HCT116 (cell line): ENCODE measurements around the gene AGBL1.

Experiments used
- ATF3 ChIP-seq: IDR thresholded peaks from 2 replicates; pipeline ENCODE4 v1.6.1; 2012
- CBX3 ChIP-seq: IDR thresholded peaks from 2 replicates; pipeline ENCODE4 v1.6.1; 2012; ENCODE audit warnings: low read depth
- CEBPB ChIP-seq: IDR thresholded peaks from 2 replicates; pipeline ENCODE4 v1.6.1; 2012; ENCODE audit warnings: low read depth
- EGR1 ChIP-seq: IDR thresholded peaks from 2 replicates; pipeline ENCODE4 v1.6.1; 2012; ENCODE audit warnings: low read depth
- ELF1 ChIP-seq: IDR thresholded peaks from 2 replicates; pipeline ENCODE4 v1.6.1; 2012; ENCODE audit warnings: low read depth, borderline replicate concordance
- JUND ChIP-seq: IDR thresholded peaks from 2 replicates; pipeline ENCODE4 v1.6.1; 2012
- POLR2A ChIP-seq: IDR thresholded peaks from 2 replicates; pipeline ENCODE4 v1.7.0; 2011; ENCODE audit warnings: borderline replicate concordance; ENCODE audit not compliant: insufficient read depth, insufficient read length; ENCODE audit errors: extremely low read depth
- POLR2AphosphoS5 ChIP-seq: IDR thresholded peaks from 2 replicates; pipeline ENCODE4 v1.6.1; 2011; ENCODE audit warnings: mild to moderate bottlenecking, low read depth, low read length, moderate library complexity
- RAD21 ChIP-seq: IDR thresholded peaks from 2 replicates; pipeline ENCODE4 v1.6.1; 2012; ENCODE audit warnings: low read depth, mild to moderate bottlenecking
- YY1 ChIP-seq: IDR thresholded peaks from 2 replicates; pipeline ENCODE4 v1.6.1; 2011; ENCODE audit warnings: low read length, low read depth, moderate library complexity, mild to moderate bottlenecking; ENCODE audit not compliant: insufficient replicate concordance; ENCODE audit errors: extremely low read depth
- TF ChIP-seq, protein P1 (sequence below), 3 experiments: fragments of 200-600 bp in 1 of 3; sonication (generic) in 1 of 3; IDR thresholded peaks in 2 of 3; conservative IDR thresholded peaks in 1 of 3; 2 replicates each; pipeline ENCODE4 v1.5.1; 2012 to 2017; ENCODE audit warnings: low read depth in 2 of 3, low read length in 2 of 3, antibody characterized with exemption in 1 of 3, borderline replicate concordance in 1 of 3, control low read depth in 1 of 3, mild to moderate bottlenecking in 1 of 3, mixed read lengths in 1 of 3, mixed run types in 1 of 3, moderate library complexity in 1 of 3; ENCODE audit not compliant: insufficient read depth in 1 of 3
- TF ChIP-seq, protein P2 (sequence below): IDR thresholded peaks from 2 replicates; pipeline ENCODE4 v1.6.1; 2012; ENCODE audit warnings: low read depth
- TF ChIP-seq, protein P3 (sequence below): IDR thresholded peaks from 2 replicates; pipeline ENCODE4 v1.6.1; 2012

- TF ChIP-seq YY1 (no peak), POLR2AphosphoS5 (no peak), ATF3 (no peak), POLR2A (no peak), CEBPB (no peak), CBX3 (no peak), EGR1 (no peak), RAD21 (no peak), ELF1 (no peak), JUND (no peak)
- TF ChIP-seq, protein P1, sequence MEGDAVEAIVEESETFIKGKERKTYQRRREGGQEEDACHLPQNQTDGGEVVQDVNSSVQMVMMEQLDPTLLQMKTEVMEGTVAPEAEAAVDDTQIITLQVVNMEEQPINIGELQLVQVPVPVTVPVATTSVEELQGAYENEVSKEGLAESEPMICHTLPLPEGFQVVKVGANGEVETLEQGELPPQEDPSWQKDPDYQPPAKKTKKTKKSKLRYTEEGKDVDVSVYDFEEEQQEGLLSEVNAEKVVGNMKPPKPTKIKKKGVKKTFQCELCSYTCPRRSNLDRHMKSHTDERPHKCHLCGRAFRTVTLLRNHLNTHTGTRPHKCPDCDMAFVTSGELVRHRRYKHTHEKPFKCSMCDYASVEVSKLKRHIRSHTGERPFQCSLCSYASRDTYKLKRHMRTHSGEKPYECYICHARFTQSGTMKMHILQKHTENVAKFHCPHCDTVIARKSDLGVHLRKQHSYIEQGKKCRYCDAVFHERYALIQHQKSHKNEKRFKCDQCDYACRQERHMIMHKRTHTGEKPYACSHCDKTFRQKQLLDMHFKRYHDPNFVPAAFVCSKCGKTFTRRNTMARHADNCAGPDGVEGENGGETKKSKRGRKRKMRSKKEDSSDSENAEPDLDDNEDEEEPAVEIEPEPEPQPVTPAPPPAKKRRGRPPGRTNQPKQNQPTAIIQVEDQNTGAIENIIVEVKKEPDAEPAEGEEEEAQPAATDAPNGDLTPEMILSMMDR (IDR thresholded peaks at IDR 0.05 in 2 of 3, conservative IDR thresholded peaks at IDR 0.05 in 1 of 3; ENCODE audit: borderline replicate concordance in 1 of 3, insufficient read depth in 1 of 3, low read depth in 2 of 3, low read length in 2 of 3), result no peak
- TF ChIP-seq, protein P2, sequence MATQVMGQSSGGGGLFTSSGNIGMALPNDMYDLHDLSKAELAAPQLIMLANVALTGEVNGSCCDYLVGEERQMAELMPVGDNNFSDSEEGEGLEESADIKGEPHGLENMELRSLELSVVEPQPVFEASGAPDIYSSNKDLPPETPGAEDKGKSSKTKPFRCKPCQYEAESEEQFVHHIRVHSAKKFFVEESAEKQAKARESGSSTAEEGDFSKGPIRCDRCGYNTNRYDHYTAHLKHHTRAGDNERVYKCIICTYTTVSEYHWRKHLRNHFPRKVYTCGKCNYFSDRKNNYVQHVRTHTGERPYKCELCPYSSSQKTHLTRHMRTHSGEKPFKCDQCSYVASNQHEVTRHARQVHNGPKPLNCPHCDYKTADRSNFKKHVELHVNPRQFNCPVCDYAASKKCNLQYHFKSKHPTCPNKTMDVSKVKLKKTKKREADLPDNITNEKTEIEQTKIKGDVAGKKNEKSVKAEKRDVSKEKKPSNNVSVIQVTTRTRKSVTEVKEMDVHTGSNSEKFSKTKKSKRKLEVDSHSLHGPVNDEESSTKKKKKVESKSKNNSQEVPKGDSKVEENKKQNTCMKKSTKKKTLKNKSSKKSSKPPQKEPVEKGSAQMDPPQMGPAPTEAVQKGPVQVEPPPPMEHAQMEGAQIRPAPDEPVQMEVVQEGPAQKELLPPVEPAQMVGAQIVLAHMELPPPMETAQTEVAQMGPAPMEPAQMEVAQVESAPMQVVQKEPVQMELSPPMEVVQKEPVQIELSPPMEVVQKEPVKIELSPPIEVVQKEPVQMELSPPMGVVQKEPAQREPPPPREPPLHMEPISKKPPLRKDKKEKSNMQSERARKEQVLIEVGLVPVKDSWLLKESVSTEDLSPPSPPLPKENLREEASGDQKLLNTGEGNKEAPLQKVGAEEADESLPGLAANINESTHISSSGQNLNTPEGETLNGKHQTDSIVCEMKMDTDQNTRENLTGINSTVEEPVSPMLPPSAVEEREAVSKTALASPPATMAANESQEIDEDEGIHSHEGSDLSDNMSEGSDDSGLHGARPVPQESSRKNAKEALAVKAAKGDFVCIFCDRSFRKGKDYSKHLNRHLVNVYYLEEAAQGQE, result no peak
- TF ChIP-seq, protein P3, sequence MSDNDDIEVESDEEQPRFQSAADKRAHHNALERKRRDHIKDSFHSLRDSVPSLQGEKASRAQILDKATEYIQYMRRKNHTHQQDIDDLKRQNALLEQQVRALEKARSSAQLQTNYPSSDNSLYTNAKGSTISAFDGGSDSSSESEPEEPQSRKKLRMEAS, result no peak
Measured at GRCh38 chr15:86077070-86077469, 2.6 kb upstream of the AGBL1 start.
